ENCODE results near the gene SERPINB12. TPM values are rescaled to one million over a fixed set of nuclear protein-coding genes. Genes with fewer than 3 reads are reported as not detected.

The SERPINB12 gene
- total and polyA plus RNA-seq, 2 donors from 2014 or later, result not detected

- H3K27me3 ChIP-seq (ENCODE audit: control insufficient read depth, insufficient read depth, low read length), result no peaks in the 10 kb centered on the region
- peaks cover 0 to 3% (median 0%) of the 10 kb centered on the region in 3 donors for H3K4me1 ChIP-seq (ENCODE audit: control insufficient read depth in 2 of 3, insufficient read depth in 2 of 3, low read depth in 1 of 3, low read length in 3 of 3)
- FAIRE-seq, result no peak
- H3K4me3 ChIP-seq (ENCODE audit: low read length in 3 of 3), result no peak overlapping the region
- no peak overlapping the region for H3K9ac ChIP-seq (ENCODE audit: low read length in 3 of 3)
- TF ChIP-seq CTCF (IDR thresholded peaks at IDR 0.05; ENCODE audit: borderline replicate concordance, extremely low read depth, insufficient read depth), result no peak
- H3K36me3 ChIP-seq (ENCODE audit: control insufficient read depth in 2 of 3, insufficient read depth in 3 of 3, low read length in 3 of 3), result no peaks in the 10 kb centered on the region
- no peaks in the 10 kb centered on the region for H3K9me3 ChIP-seq (ENCODE audit: control insufficient read depth in 2 of 3, insufficient read depth in 1 of 3, low read length in 3 of 3)
- H3K27ac ChIP-seq (ENCODE audit: low read depth in 2 of 2, low read length in 2 of 2), result no peak overlapping the region
- intact Hi-C loops (cut with DNase I), result no loop called here
- DNase-seq, result no peak
Measured at GRCh38 chr18:63514326-63514725, 27.8 kb upstream of the SERPINB12 start.

GRCh38 chr18:63514888-63515678 lies 27.1 kb upstream of the SERPINB12 start:
- Histone ChIP-seq H3K9ac (ENCODE audit: low read length in 3 of 3) (no peak overlapping the region), H3K36me3 (ENCODE audit: control insufficient read depth in 2 of 3, insufficient read depth in 3 of 3, low read length in 3 of 3) (no peaks in the 10 kb centered on the region), H3K27ac (ENCODE audit: low read depth in 2 of 2, low read length in 2 of 2) (no peak overlapping the region), H3K27me3 (ENCODE audit: control insufficient read depth, insufficient read depth, low read length) (no peaks in the 10 kb centered on the region), H3K4me1 (ENCODE audit: control insufficient read depth in 2 of 3, insufficient read depth in 2 of 3, low read depth in 1 of 3, low read length in 3 of 3) (peaks cover 0 to 3% (median 0%) of the 10 kb centered on the region in 3 donors), H3K9me3 (ENCODE audit: control insufficient read depth in 2 of 3, insufficient read depth in 1 of 3, low read length in 3 of 3) (no peaks in the 10 kb centered on the region), H3K4me3 (ENCODE audit: low read length in 3 of 3) (no peak overlapping the region)
- FAIRE-seq (no peak), DNase-seq (no peak)
- intact Hi-C loops (cut with DNase I), result no loop called here
- no peak for TF ChIP-seq CTCF (IDR thresholded peaks at IDR 0.05; ENCODE audit: borderline replicate concordance, extremely low read depth, insufficient read depth)

GRCh38 chr18:63515801-63516200 lies 26.4 kb upstream of the SERPINB12 start:
- H3K4me1 ChIP-seq (ENCODE audit: control insufficient read depth in 2 of 3, insufficient read depth in 2 of 3, low read depth in 1 of 3, low read length in 3 of 3), result peaks cover 0 to 3% (median 0%) of the 10 kb centered on the region in 3 donors
- no peak for TF ChIP-seq CTCF (IDR thresholded peaks at IDR 0.05; ENCODE audit: borderline replicate concordance, extremely low read depth, insufficient read depth)
- no peak overlapping the region for H3K4me3 ChIP-seq (ENCODE audit: low read length in 3 of 3)
- H3K27me3 ChIP-seq (ENCODE audit: control insufficient read depth, insufficient read depth, low read length), result no peaks in the 10 kb centered on the region
- DNase-seq (no peak), FAIRE-seq (peak; percentile 56)
- no peak overlapping the region for H3K9ac ChIP-seq (ENCODE audit: low read length in 3 of 3)
- no peaks in the 10 kb centered on the region for H3K36me3 ChIP-seq (ENCODE audit: control insufficient read depth in 2 of 3, insufficient read depth in 3 of 3, low read length in 3 of 3)
- intact Hi-C loops (cut with DNase I), result no loop called here
- no peaks in the 10 kb centered on the region for H3K9me3 ChIP-seq (ENCODE audit: control insufficient read depth in 2 of 3, insufficient read depth in 1 of 3, low read length in 3 of 3)
- no peak overlapping the region for H3K27ac ChIP-seq (ENCODE audit: low read depth in 2 of 2, low read length in 2 of 2)
